H1 (cell line): ENCODE data around the gene PIK3C2G. TPM values are rescaled to one million over a fixed set of nuclear protein-coding genes. Genes with fewer than 3 reads are reported as not detected.

Experiments
- TBP ChIP-seq: IDR thresholded peaks from 2 replicates; pipeline ENCODE4 v1.6.1; 2011; ENCODE audit warnings: low read depth, low read length, improper control_type of control experiment
- TCF12 ChIP-seq: IDR thresholded peaks from 2 replicates; pipeline ENCODE4 v1.6.1; 2011; ENCODE audit warnings: low read depth, mild to moderate bottlenecking, low read length
- polyA plus RNA-seq, 7 experiments: library from polyadenylated mRNA; depleted of rRNA in 3 of 7; stranded (reverse) in 5 of 7; unstranded in 2 of 7; fragments of >200 nt in 5 of 7; fragments of 200-250 nt in 2 of 7; gene quantifications; 1 replicate in 5 of 7; 2 replicates in 1 of 7; 4 replicates in 1 of 7; pipeline versions ENCODE4 v1.2.1 to v1.2.3, GENCODE V29; 2011 to 2013; ENCODE audit warnings: missing spikeins in 2 of 7, mixed read lengths in 2 of 7
- total RNA-seq: library from RNA; stranded (reverse); fragmentation: NEBNext Ultra II Directional; extraction: Animal tissue kit (Norgen Biotek cat#: 25700); gene quantifications from 2 replicates; pipeline ENCODE4 v1.2.1, GENCODE V29; 2021

Gene PIK3C2G
- total and polyA plus RNA-seq, 2 of the 8 experiments (the other 6 are each of a cell fraction or from before 2014, with no cell fraction given) = not detected

DNA sequence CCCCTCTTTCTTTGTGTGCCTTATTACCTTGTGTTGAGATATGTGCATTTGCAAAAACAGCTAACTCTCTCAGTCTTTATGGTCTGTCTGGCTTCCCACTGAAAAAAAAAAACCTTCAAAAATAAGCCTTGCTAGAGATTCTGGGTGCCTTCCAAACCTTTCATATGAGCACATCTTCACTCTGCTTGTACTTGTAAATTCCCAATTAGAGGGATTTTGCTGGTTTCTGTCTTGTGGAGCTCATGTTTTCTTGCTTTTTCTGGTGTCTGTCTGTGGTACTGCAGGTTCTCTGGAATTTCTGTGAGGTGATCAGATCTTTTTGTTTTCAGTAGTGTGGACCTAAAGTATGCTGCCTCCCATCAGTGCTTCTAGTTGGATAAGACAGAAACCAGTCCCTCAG lies 100.1 kb downstream of the PIK3C2G start (continued):
- TF ChIP-seq TCF12 (no peak), TBP (no peak)
